ENCODE measurements around the gene SRGAP1.

The SRGAP1 gene

GRCh38 chr12:64145226-64145625, 300.7 kb downstream of the SRGAP1 start (continued):
- TF ChIP-seq ATF2 (tag by site-specific recombination; IDR thresholded peaks at IDR 0.05; ENCODE audit: low read depth) (no peak), ZSCAN5A (tag by site-specific recombination; IDR thresholded peaks at IDR 0.05) (no peak), ZNF449 (tag by site-specific recombination; IDR thresholded peaks at IDR 0.05) (no peak), ZBTB6 (tag by site-specific recombination; IDR thresholded peaks at IDR 0.05) (no peak), ZBTB11 (tag by site-specific recombination; conservative IDR thresholded peaks at IDR 0.05; ENCODE audit: low read depth) (no peak), ZNF394 (tag by site-specific recombination; IDR thresholded peaks at IDR 0.05; ENCODE audit: borderline replicate concordance) (no peak), ZNF433 (tag by site-specific recombination; IDR thresholded peaks at IDR 0.05; ENCODE audit: low read depth) (no peak)

- H3K4me1 ChIP-seq (ENCODE audit: control insufficient read depth, insufficient read depth, low read length), result no peaks in the 10 kb centered on the region
- H3K9me3 ChIP-seq (ENCODE audit: control insufficient read depth, insufficient read depth, low read depth, low read length), result no peaks in the 10 kb centered on the region
- TF ChIP-seq ZNF785 (tag by site-specific recombination; IDR thresholded peaks at IDR 0.05), result no peak
- no peak overlapping the region for H3K27ac ChIP-seq (ENCODE audit: extremely low read depth, low read depth, low read length)
- POLR2A ChIA-PET, result no interaction called here
- H3K36me3 ChIP-seq (ENCODE audit: control insufficient read depth in 2 of 2, insufficient read depth in 1 of 2, low read length in 2 of 2), result peaks cover 0 to 4% of the 10 kb centered on the region in 2 experiments; a peak in 2 of 3 replicates
- CTCF ChIA-PET, result no interaction called here
- no peak overlapping the region for H3K4me3 ChIP-seq (ENCODE audit: low read depth, low read length)
These were observed 302.6 kb downstream of the SRGAP1 start for GRCh38 chr12:64147011-64147631.

GRCh38 chr12:64147875-64148274, 303.4 kb downstream of the SRGAP1 start:
- POLR2A ChIA-PET, result no interaction called here
- no peak overlapping the region for H3K4me3 ChIP-seq (ENCODE audit: low read depth, low read length)
- peaks cover 0 to 2% of the 10 kb centered on the region in 2 experiments; a peak in 2 of 3 replicates for H3K36me3 ChIP-seq (ENCODE audit: control insufficient read depth in 2 of 2, insufficient read depth in 1 of 2, low read length in 2 of 2)
- H3K9me3 ChIP-seq (ENCODE audit: control insufficient read depth, insufficient read depth, low read depth, low read length), result no peaks in the 10 kb centered on the region
- CTCF ChIA-PET, result no interaction called here
- H3K27ac ChIP-seq (ENCODE audit: extremely low read depth, low read depth, low read length), result no peak overlapping the region
- no peaks in the 10 kb centered on the region for H3K4me1 ChIP-seq (ENCODE audit: control insufficient read depth, insufficient read depth, low read length)
- TF ChIP-seq ZNF707 (tag by site-specific recombination; IDR thresholded peaks at IDR 0.05), result no peak
- TF ChIP-seq ZNF366 (tag by site-specific recombination; conservative IDR thresholded peaks at IDR 0.05), result no peak
- no peak for TF ChIP-seq ZNF571 (tag by site-specific recombination; IDR thresholded peaks at IDR 0.05)
- TF ChIP-seq ZNF548 (tag by site-specific recombination; IDR thresholded peaks at IDR 0.05), result no peak
- no peak for TF ChIP-seq ZNF274 (IDR thresholded peaks at IDR 0.05; ENCODE audit: low read length)
- TF ChIP-seq ZNF274 (tag by site-specific recombination; IDR thresholded peaks at IDR 0.05; ENCODE audit: borderline replicate concordance), result no peak
- TF ChIP-seq KLF17 (tag by site-specific recombination; IDR thresholded peaks at IDR 0.05), result no peak
- no peak for TF ChIP-seq ZNF488 (tag by site-specific recombination; IDR thresholded peaks at IDR 0.05)
